ENCODE results near the gene ZNF503. TPM values are rescaled to one million over a fixed set of nuclear protein-coding genes. Genes with fewer than 3 reads are reported as not detected.
"Not testable (repeated sequence)": the region's sequence is repeated elsewhere in the genome, so short reads cannot be mapped to it uniquely, and the experiment has no call there.

ZNF503 gene
- total RNA-seq, 1 donor, result 29.8 TPM

- no peak for TF ChIP-seq CTCF (IDR thresholded peaks at IDR 0.05; ENCODE audit: insufficient read depth, low read length)
- no peak for DNase-seq (ENCODE audit: low read depth)
- H3K4me3 ChIP-seq (ENCODE audit: low read depth, low read length), result no peak overlapping the region
These were observed 15.4 kb downstream of the ZNF503 start for GRCh38 chr10:75386128-75386527.

- no peak for TF ChIP-seq CTCF (IDR thresholded peaks at IDR 0.05; ENCODE audit: insufficient read depth, low read length)
- no peak for DNase-seq (ENCODE audit: low read depth)
- no peak overlapping the region for H3K4me3 ChIP-seq (ENCODE audit: low read depth, low read length)
These were observed 21.7 kb downstream of the ZNF503 start for GRCh38 chr10:75379817-75380216.

- H3K4me3 ChIP-seq (ENCODE audit: low read depth, low read length), result no peak overlapping the region
- no peak for TF ChIP-seq CTCF (IDR thresholded peaks at IDR 0.05; ENCODE audit: insufficient read depth, low read length)
- DNase-seq (ENCODE audit: low read depth), result peak; percentile 37
These were observed 22.3 kb downstream of the ZNF503 start for GRCh38 chr10:75379212-75379724.

- no peak for TF ChIP-seq CTCF (IDR thresholded peaks at IDR 0.05; ENCODE audit: insufficient read depth, low read length)
- no peak overlapping the region for H3K4me3 ChIP-seq (ENCODE audit: low read depth, low read length)
- no peak for DNase-seq (ENCODE audit: low read depth)
These were observed 23.2 kb downstream of the ZNF503 start for GRCh38 chr10:75378379-75378778.

- no peak for TF ChIP-seq CTCF (IDR thresholded peaks at IDR 0.05; ENCODE audit: insufficient read depth, low read length)
- DNase-seq (ENCODE audit: low read depth), result no peak
- H3K4me3 ChIP-seq (ENCODE audit: low read depth, low read length), result no peak overlapping the region
These were observed 23.7 kb downstream of the ZNF503 start for GRCh38 chr10:75377869-75378268.

GRCh38 chr10:75375838-75376237 lies 25.7 kb downstream of the ZNF503 start:
- TF ChIP-seq CTCF (IDR thresholded peaks at IDR 0.05; ENCODE audit: insufficient read depth, low read length), result no peak
- DNase-seq (ENCODE audit: low read depth), result no peak
- no peak overlapping the region for H3K4me3 ChIP-seq (ENCODE audit: low read depth, low read length)

- no peak for DNase-seq (ENCODE audit: low read depth)
- no peak for TF ChIP-seq CTCF (IDR thresholded peaks at IDR 0.05; ENCODE audit: insufficient read depth, low read length)
- H3K4me3 ChIP-seq (ENCODE audit: low read depth, low read length), result no peak overlapping the region
These were observed 30.6 kb downstream of the ZNF503 start for GRCh38 chr10:75371010-75371409.

- not testable (repeated sequence) for H3K4me3 ChIP-seq (ENCODE audit: low read depth, low read length); DNase-seq (ENCODE audit: low read depth)
These were observed 31.7 kb downstream of the ZNF503 start for GRCh38 chr10:75369838-75370237.
